ENCODE data around the gene ATP6V0D1.

Gene ATP6V0D1

GRCh38 chr16:67409631-67410030, 71.3 kb downstream of the ATP6V0D1 start:
- ChIA-PET POLR2A (no interaction called here), CTCF (no interaction called here)
- Histone ChIP-seq H3K4me1 (ENCODE audit: control insufficient read depth, insufficient read depth, low read length) (peaks cover 3% of the 10 kb centered on the region; the same call in 1 of the 2 replicates), H3K4me3 (ENCODE audit: low read depth, low read length) (no peak overlapping the region), H3K27ac (ENCODE audit: extremely low read depth, low read depth, low read length) (no peak overlapping the region), H3K36me3 (ENCODE audit: control insufficient read depth in 2 of 2, insufficient read depth in 1 of 2, low read length in 2 of 2) (no peaks in the 10 kb centered on the region), H3K9me3 (ENCODE audit: control insufficient read depth, insufficient read depth, low read depth, low read length) (no peaks in the 10 kb centered on the region)
- TF ChIP-seq SP7 (tag by site-specific recombination; IDR thresholded peaks at IDR 0.05) (no peak), ZNF302 (tag by site-specific recombination; IDR thresholded peaks at IDR 0.05; ENCODE audit: low read depth) (no peak), ZNF549 (tag by site-specific recombination; IDR thresholded peaks at IDR 0.05) (no peak), ZNF146 (tag by site-specific recombination; IDR thresholded peaks at IDR 0.05) (no peak)

GRCh38 chr16:67407788-67408452, 73.0 kb downstream of the ATP6V0D1 start:
- TF ChIP-seq ZNF639 (tag by site-specific recombination; IDR thresholded peaks at IDR 0.05) (no peak), ZNF121 (tag by site-specific recombination; IDR thresholded peaks at IDR 0.05) (0 out of 2 replicates have a peak, but pooled peaks have one; percentile 30)
- ChIA-PET CTCF (interaction anchor here (0.5 to 1.8 kb wide), 4 partner anchors 9 to 104 kb away, joined by 3 to 7 read pairs (median 4); partner anchors contain the start of gene ZDHHC1), POLR2A (no interaction called here)
- Histone ChIP-seq H3K36me3 (ENCODE audit: control insufficient read depth in 2 of 2, insufficient read depth in 1 of 2, low read length in 2 of 2) (no peaks in the 10 kb centered on the region), H3K9me3 (ENCODE audit: control insufficient read depth, insufficient read depth, low read depth, low read length) (no peaks in the 10 kb centered on the region), H3K27ac (ENCODE audit: extremely low read depth, low read depth, low read length) (no peak overlapping the region), H3K4me1 (ENCODE audit: control insufficient read depth, insufficient read depth, low read length) (no peaks in the 10 kb centered on the region), H3K4me3 (ENCODE audit: low read depth, low read length) (no peak overlapping the region)

- no peak for TF ChIP-seq YY2 (tag by site-specific recombination; IDR thresholded peaks at IDR 0.05)
- TF ChIP-seq ZNF664 (tag by site-specific recombination; IDR thresholded peaks at IDR 0.05), result peak; percentile 17; the same call in 1 of the 2 replicates
- no peaks in the 10 kb centered on the region for H3K9me3 ChIP-seq (ENCODE audit: control insufficient read depth, insufficient read depth, low read depth, low read length)
- no peaks in the 10 kb centered on the region for H3K36me3 ChIP-seq (ENCODE audit: control insufficient read depth in 2 of 2, insufficient read depth in 1 of 2, low read length in 2 of 2)
- H3K4me1 ChIP-seq (ENCODE audit: control insufficient read depth, insufficient read depth, low read length), result no peaks in the 10 kb centered on the region
- H3K4me3 ChIP-seq (ENCODE audit: low read depth, low read length), result no peak overlapping the region
- ChIA-PET POLR2A (no interaction called here), CTCF (interaction anchor here (0.6 to 1.1 kb wide), 3 partner anchors 9 to 49 kb away, joined by 3 to 7 read pairs (median 3); partner anchors contain the start of gene ZDHHC1)
- H3K27ac ChIP-seq (ENCODE audit: extremely low read depth, low read depth, low read length), result no peak overlapping the region
Observed at GRCh38 chr16:67407176-67407787, 73.7 kb downstream of the ATP6V0D1 start.

- POLR2A ChIA-PET, result no interaction called here
- Histone ChIP-seq H3K36me3 (ENCODE audit: control insufficient read depth in 2 of 2, insufficient read depth in 1 of 2, low read length in 2 of 2) (no peaks in the 10 kb centered on the region), H3K27ac (ENCODE audit: extremely low read depth, low read depth, low read length) (no peak overlapping the region), H3K4me1 (ENCODE audit: control insufficient read depth, insufficient read depth, low read length) (no peaks in the 10 kb centered on the region), H3K9me3 (ENCODE audit: control insufficient read depth, insufficient read depth, low read depth, low read length) (no peaks in the 10 kb centered on the region), H3K4me3 (ENCODE audit: low read depth, low read length) (no peak overlapping the region)
- CTCF ChIA-PET, result interaction anchor here (0.6 to 1.0 kb wide), 3 partner anchors 10 to 121 kb away, joined by 3 read pairs; no protein-coding TSS in a partner anchor
- TF ChIP-seq KLF10 (tag by site-specific recombination; IDR thresholded peaks at IDR 0.05), result no peak
- no peak for TF ChIP-seq ZNF174 (tag by site-specific recombination; IDR thresholded peaks at IDR 0.05)
- peak; percentile 20; the same call in 1 of the 2 replicates for TF ChIP-seq PATZ1 (tag by site-specific recombination; IDR thresholded peaks at IDR 0.05)
- 0 out of 2 replicates have a peak, but pooled peaks have one; percentile 11 for TF ChIP-seq ZNF366 (tag by site-specific recombination; conservative IDR thresholded peaks at IDR 0.05)
- TF ChIP-seq ZIC2 (tag by site-specific recombination; IDR thresholded peaks at IDR 0.05), result peak; percentile 10; the same call in 1 of the 2 replicates
- peak; percentile 33; the same call in 1 of the 2 replicates for TF ChIP-seq ZNF335 (tag by site-specific recombination; conservative IDR thresholded peaks at IDR 0.05)
- TF ChIP-seq ZNF580 (tag by site-specific recombination; IDR thresholded peaks at IDR 0.05), result no peak
- no peak for TF ChIP-seq ZBTB6 (tag by site-specific recombination; IDR thresholded peaks at IDR 0.05)
- TF ChIP-seq SP7 (tag by site-specific recombination; IDR thresholded peaks at IDR 0.05), result no peak
- no peak for TF ChIP-seq ZSCAN30 (tag by site-specific recombination; IDR thresholded peaks at IDR 0.05)
- TF ChIP-seq AEBP2 (tag by site-specific recombination; IDR thresholded peaks at IDR 0.05; ENCODE audit: borderline replicate concordance), result no peak
Observed at GRCh38 chr16:67406111-67406971, 74.6 kb downstream of the ATP6V0D1 start.
